GM12878 (cell line): ENCODE measurements around the gene EPB41L4B. TPM values are rescaled to one million over a fixed set of nuclear protein-coding genes. Genes with fewer than 3 reads are reported as not detected.

Experiments used
- ATAC-seq: fragments of 200-7000 bp; cut with Tn5 transposase; 3 replicates; pipeline ENCODE4 v1.9.1; 2020; ENCODE audit warnings: mild to moderate bottlenecking, moderate library complexity
- BruUV-seq: library from RNA; stranded (reverse); fragments of 400-500 nt; replicated peaks from 2 replicates; lab custom pipeline; 2021; lab: Mats Ljungman, UMichigan
- CTCF ChIA-PET: fragments of 300-600 bp; sonication (Branson Sonifier 250); formaldehyde crosslinking; extraction: SDS; loops from one replicate; lab custom pipeline; 2021; ENCODE audit warnings: inconsistent platforms; lab: Yijun Ruan, JAX
- POLR2A ChIA-PET: fragments of 350-600 bp; formaldehyde crosslinking; extraction: SDS; loops from one replicate; lab custom pipeline; 2021; ENCODE audit warnings: inconsistent platforms; lab: Charles Lee
- RAD21 ChIA-PET: fragments of 300-600 bp; sonication (Branson Sonifier 250); formaldehyde crosslinking; loops from one replicate; lab custom pipeline; 2023; ENCODE audit warnings: antibody characterized with exemption; ENCODE audit not compliant: unreplicated experiment; lab: Charles Lee
- SMC1A ChIA-PET: fragments of 300-600 bp; sonication (Branson Sonifier 250); formaldehyde crosslinking; loops from one replicate; lab custom pipeline; 2023; ENCODE audit not compliant: unreplicated experiment, uncharacterized antibody; lab: Charles Lee
- DNase-seq: peaks from one replicate; pipeline ENCODE4 v3.0.0-alpha.2; 2011; ENCODE audit warnings: low read depth, low spot score
- FAIRE-seq: peaks from 3 replicates; lab custom pipeline; 2011; peaks lifted over from hg19 to GRCh38; lab: Jason Lieb, UNC
- H2AFZ ChIP-seq: 2 replicates; pipeline ENCODE4 v1.6.0; 2011; ENCODE audit warnings: low read depth, low read length, control low read depth; ENCODE audit not compliant: control insufficient read depth
- H3K27ac ChIP-seq: 2 replicates; pipeline ENCODE4 v1.5.1; 2011; ENCODE audit warnings: control low read depth; ENCODE audit not compliant: control insufficient read depth, insufficient read depth
- H3K27me3 ChIP-seq, 2 experiments: replicated peaks in 1 of 2; 2 replicates each; pipeline versions ENCODE4 v1.6.0 to v1.6.1; 2011; ENCODE audit warnings: low read length in 1 of 2; ENCODE audit not compliant: control insufficient read depth in 2 of 2, insufficient read depth in 2 of 2
- H3K36me3 ChIP-seq, 2 experiments: 2 replicates each; pipeline ENCODE4 v1.5.1; 2011; ENCODE audit warnings: low read length in 1 of 2; ENCODE audit not compliant: control insufficient read depth in 2 of 2, insufficient read depth in 2 of 2
- H3K4me1 ChIP-seq: 2 replicates; pipeline ENCODE4 v1.6.1; 2011; ENCODE audit warnings: mild to moderate bottlenecking, low read length, moderate library complexity, mixed read lengths; ENCODE audit not compliant: control insufficient read depth, insufficient read depth
- H3K4me2 ChIP-seq: 2 replicates; pipeline ENCODE4 v1.6.0; 2011; ENCODE audit warnings: control low read depth; ENCODE audit not compliant: control insufficient read depth, insufficient read depth
- H3K4me3 ChIP-seq: fragments of 200-600 bp; sonication (generic); 2 replicates; pipeline ENCODE4 v1.5.1; 2016
- H3K79me2 ChIP-seq: 2 replicates; pipeline ENCODE4 v1.6.0; 2011; ENCODE audit warnings: low read length; ENCODE audit not compliant: control insufficient read depth, insufficient read depth
- H3K9ac ChIP-seq: 2 replicates; pipeline ENCODE4 v1.8.0; 2011; ENCODE audit warnings: low read length, control low read depth, mixed read lengths; ENCODE audit not compliant: control insufficient read depth, insufficient read depth
- H3K9me3 ChIP-seq: replicated peaks from 3 replicates; pipeline ENCODE4 v1.5.1; 2011; ENCODE audit warnings: mild to moderate bottlenecking, low read length; ENCODE audit not compliant: control insufficient read depth, insufficient read depth
- H4K20me1 ChIP-seq: 2 replicates; pipeline ENCODE4 v1.6.0; 2011; ENCODE audit not compliant: control insufficient read depth, insufficient read depth
- BACH1 ChIP-seq: fragments of 450-650 bp; IDR thresholded peaks from 2 replicates; pipeline ENCODE4 v1.6.1; 2017; ENCODE audit warnings: mild to moderate bottlenecking, borderline replicate concordance
- CHD1 ChIP-seq: IDR thresholded peaks from 2 replicates; pipeline ENCODE4 v1.6.1; 2012; ENCODE audit warnings: low read depth, low read length, improper control_type of control experiment
- CREM ChIP-seq: IDR thresholded peaks from 2 replicates; pipeline ENCODE4 v1.6.1; 2014; ENCODE audit warnings: antibody characterized with exemption, low read depth
- E2F8 ChIP-seq: fragments of 450-650 bp; IDR thresholded peaks from 2 replicates; pipeline ENCODE4 v1.6.1; 2018; ENCODE audit warnings: mild to moderate bottlenecking, low read depth, moderate library complexity; ENCODE audit not compliant: partially characterized antibody
- ELK1 ChIP-seq: IDR thresholded peaks from 2 replicates; pipeline ENCODE4 v1.6.1; 2012; ENCODE audit warnings: low read depth, low read length, improper control_type of control experiment
- MEF2B ChIP-seq: fragments of 450-650 bp; IDR thresholded peaks from 2 replicates; pipeline ENCODE4 v1.6.1; 2018; ENCODE audit warnings: mild to moderate bottlenecking, moderate library complexity; ENCODE audit not compliant: partially characterized antibody, poor library complexity, severe bottlenecking
- SREBF1 ChIP-seq: IDR thresholded peaks from 2 replicates; pipeline ENCODE4 v1.6.1; 2012; ENCODE audit warnings: mild to moderate bottlenecking, low read length
- ZBTB11 ChIP-seq: fragments of 450-650 bp; formaldehyde crosslinking; IDR thresholded peaks from 2 replicates; pipeline ENCODE4 v1.5.0; 2022; ENCODE audit warnings: mild to moderate bottlenecking, missing genetic modification characterization
- ZBTB40 ChIP-seq: fragments of 450-650 bp; IDR thresholded peaks from 2 replicates; pipeline ENCODE4 v1.6.1; 2016; ENCODE audit warnings: mild to moderate bottlenecking, moderate library complexity, borderline replicate concordance
- ZNF384 ChIP-seq: IDR thresholded peaks from 2 replicates; pipeline ENCODE4 v1.6.1; 2012; ENCODE audit warnings: low read depth, mild to moderate bottlenecking, low read length, improper control_type of control experiment, borderline replicate concordance
- WGBS: methylation state at CpG from one replicate; pipeline ENCODE4 v1.1.6; 2016; ENCODE audit warnings: low lambda C conversion rate; ENCODE audit not compliant: insufficient replicate concordance, insufficient coverage; ENCODE audit errors: missing lambda C conversion rate; 5-methylcytosine and 5-hydroxymethylcytosine counted together
- in situ Hi-C: fragments of 300-500 bp; cut with MboI; formaldehyde crosslinking; loops from 9 replicates; pipeline ENCODE4 v1.14.3; 2018; ENCODE audit warnings: mixed read lengths
- intact Hi-C: fragments of 100-400 bp; cut with micrococcal nuclease; formaldehyde crosslinking; loops from one replicate; pipeline ENCODE4 v1.14.2; 2022; ENCODE audit not compliant: unreplicated experiment
- polyA plus RNA-seq, 11 experiments: library from polyadenylated mRNA; depleted of rRNA in 4 of 11; unstranded in 6 of 11; stranded (reverse) in 5 of 11; fragments of >200 nt; fragmentation: Nextera tagmentation in 4 of 11; fragmentation: Illumina TruSeq in 1 of 11; extraction: Ambion mirVana in 4 of 11; extraction: Trizol in 1 of 11; gene quantifications; 1 replicate in 1 of 11; 2 replicates in 10 of 11; pipeline versions ENCODE4 v1.2.1 to v1.2.3, GENCODE V29; 2011 to 2016; ENCODE audit warnings: inconsistent platforms in 2 of 11, missing spikeins in 2 of 11, low read depth in 1 of 11
- total RNA-seq, 4 experiments: library from RNA; depleted of rRNA in 3 of 4; stranded (reverse); fragments of >200 nt in 3 of 4; fragmentation: Illumina TruSeq in 1 of 4; extraction: Trizol in 1 of 4; gene quantifications; 2 replicates each; pipeline versions ENCODE4 v1.2.1 to v1.2.3, GENCODE V29; 2013 to 2021

The EPB41L4B gene
- total and polyA plus RNA-seq, 10 of the 15 experiments (the other 5 are each of a cell fraction or from before 2014, with no cell fraction given) = 0.04 to 0.75 (median 0.13) TPM; not detected in 1

- no peak for TF ChIP-seq ZNF384
- TF ChIP-seq CHD1 = no peak
- TF ChIP-seq, all 136 proteins: peak for 0
Measured at GRCh38 chr9:109203761-109204360, 117.0 kb downstream of the EPB41L4B start (continued).

GRCh38 chr9:109199676-109200075 lies 121.2 kb downstream of the EPB41L4B start:
- no peak for ATAC-seq
- H3K27me3 ChIP-seq = peaks cover 2 to 5% of the 10 kb centered on the region in 2 experiments; a peak in 3 of 4 replicates
- SMC1A ChIA-PET = no interaction called here
- no peak for TF ChIP-seq SREBF1
- TF ChIP-seq E2F8 = no peak
- no peak for TF ChIP-seq MEF2B
- no peak for TF ChIP-seq ZBTB11
- TF ChIP-seq BACH1 = no peak
- no peak for TF ChIP-seq ELK1
- TF ChIP-seq ZBTB40 = no peak
- TF ChIP-seq CREM = no peak

More at GRCh38 chr9:109199676-109200075, 121.2 kb downstream of the EPB41L4B start:
- Histone ChIP-seq H4K20me1 (no peaks in the 10 kb centered on the region), H3K4me1 (no peaks in the 10 kb centered on the region), H2AFZ (no peak overlapping the region), H3K9ac (no peak overlapping the region), H3K9me3 (no peaks in the 10 kb centered on the region), H3K36me3 (no peaks in the 10 kb centered on the region), H3K4me2 (no peak overlapping the region), H3K79me2 (no peaks in the 10 kb centered on the region), H3K4me3 (no peak overlapping the region), H3K27ac (no peak overlapping the region)
- CTCF ChIA-PET = interaction anchor here (0.9 to 1.4 kb wide), 4 partner anchors 15 to 323 kb away, joined by 3 to 4 read pairs (median 3); no protein-coding TSS in a partner anchor
- RAD21 ChIA-PET = no interaction called here
- intact Hi-C loops = no loop called here
- POLR2A ChIA-PET = interaction anchor here (0.6 kb wide), 1 partner anchor 11 kb away, joined by 3 read pairs; no protein-coding TSS in a partner anchor
- DNase-seq = no peak
- no TSS peak for BruUV-seq
- 39% methylated on average over 5 of the region's 5 CpGs for WGBS
- in situ Hi-C loops = no loop called here
- no peak for FAIRE-seq
